RWPE2 (cell line): ENCODE measurements around the gene CDKN2AIPNL.

Experiments used
- ATAC-seq: fragments of 200-7000 bp; cut with Tn5 transposase; 3 replicates; pipeline ENCODE4 v1.9.1; 2021; ENCODE audit warnings: low read depth
- DNase-seq: peaks from one replicate; pipeline ENCODE4 v3.0.0-alpha.2; 2020; ENCODE audit warnings: low spot score
- H3K27ac ChIP-seq: fragments of 450-650 bp; 2 replicates; pipeline ENCODE4 v1.5.1; 2017; ENCODE audit warnings: mild to moderate bottlenecking; ENCODE audit not compliant: poor library complexity, severe bottlenecking
- H3K27me3 ChIP-seq: fragments of 250-450 bp; sonication (Bioruptor Pico); 2 replicates; pipeline ENCODE4 v1.5.1; 2021; ENCODE audit warnings: mild to moderate bottlenecking, moderate library complexity; ENCODE audit not compliant: insufficient read depth, poor library complexity, severe bottlenecking
- H3K36me3 ChIP-seq: fragments of 250-450 bp; sonication (Bioruptor Pico); 2 replicates; pipeline ENCODE4 v1.5.1; 2020; ENCODE audit warnings: low read depth, mild to moderate bottlenecking, moderate library complexity
- H3K4me1 ChIP-seq: fragments of 250-450 bp; sonication (Bioruptor Pico); 2 replicates; pipeline ENCODE4 v1.5.1; 2021; ENCODE audit warnings: mild to moderate bottlenecking, moderate library complexity; ENCODE audit not compliant: insufficient read depth, poor library complexity, severe bottlenecking
- H3K4me3 ChIP-seq: fragments of 250-450 bp; sonication (Bioruptor Pico); 2 replicates; pipeline ENCODE4 v1.5.1; 2021; ENCODE audit warnings: mild to moderate bottlenecking, moderate library complexity; ENCODE audit not compliant: severe bottlenecking
- H3K9me3 ChIP-seq: fragments of 250-450 bp; sonication (Bioruptor Pico); 2 replicates; pipeline ENCODE4 v1.5.1; 2021; ENCODE audit warnings: mild to moderate bottlenecking, moderate library complexity; ENCODE audit not compliant: severe bottlenecking
- TF ChIP-seq, protein P1 (sequence below): fragments of 450-650 bp; IDR thresholded peaks from one replicate; pipeline ENCODE4 v1.5.1; 2017; ENCODE audit warnings: mild to moderate bottlenecking, moderate library complexity; ENCODE audit not compliant: poor library complexity, severe bottlenecking

CDKN2AIPNL gene

DNA sequence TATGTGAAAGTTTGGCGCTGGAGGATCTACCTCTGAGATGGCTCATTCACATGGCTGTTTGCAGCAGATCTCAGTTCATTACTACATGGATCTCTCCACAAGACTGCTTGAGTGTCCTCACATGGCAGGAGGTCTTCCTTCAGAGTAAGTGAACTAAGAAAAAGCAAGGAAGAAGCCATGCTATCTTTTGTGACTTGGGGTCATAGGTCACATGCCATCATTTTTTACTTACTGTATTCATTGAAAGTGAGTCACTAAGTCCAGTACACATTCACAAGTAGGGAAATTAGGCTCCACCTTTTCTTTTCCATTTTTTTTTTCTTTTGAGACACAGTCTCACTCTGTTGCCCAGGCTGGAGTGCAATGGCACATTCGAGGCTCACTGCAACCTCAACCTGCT, 8.7 kb upstream of the CDKN2AIPNL start:
- no peak overlapping the region for H3K27ac ChIP-seq
- DNase-seq (no peak), ATAC-seq (peak; percentile 48; the same call in 2 of the 3 replicates)
- H3K27me3 ChIP-seq, result no peaks in the 10 kb centered on the region
- TF ChIP-seq, protein P1, sequence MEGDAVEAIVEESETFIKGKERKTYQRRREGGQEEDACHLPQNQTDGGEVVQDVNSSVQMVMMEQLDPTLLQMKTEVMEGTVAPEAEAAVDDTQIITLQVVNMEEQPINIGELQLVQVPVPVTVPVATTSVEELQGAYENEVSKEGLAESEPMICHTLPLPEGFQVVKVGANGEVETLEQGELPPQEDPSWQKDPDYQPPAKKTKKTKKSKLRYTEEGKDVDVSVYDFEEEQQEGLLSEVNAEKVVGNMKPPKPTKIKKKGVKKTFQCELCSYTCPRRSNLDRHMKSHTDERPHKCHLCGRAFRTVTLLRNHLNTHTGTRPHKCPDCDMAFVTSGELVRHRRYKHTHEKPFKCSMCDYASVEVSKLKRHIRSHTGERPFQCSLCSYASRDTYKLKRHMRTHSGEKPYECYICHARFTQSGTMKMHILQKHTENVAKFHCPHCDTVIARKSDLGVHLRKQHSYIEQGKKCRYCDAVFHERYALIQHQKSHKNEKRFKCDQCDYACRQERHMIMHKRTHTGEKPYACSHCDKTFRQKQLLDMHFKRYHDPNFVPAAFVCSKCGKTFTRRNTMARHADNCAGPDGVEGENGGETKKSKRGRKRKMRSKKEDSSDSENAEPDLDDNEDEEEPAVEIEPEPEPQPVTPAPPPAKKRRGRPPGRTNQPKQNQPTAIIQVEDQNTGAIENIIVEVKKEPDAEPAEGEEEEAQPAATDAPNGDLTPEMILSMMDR, result no peak
- H3K9me3 ChIP-seq, result peaks cover 3% of the 10 kb centered on the region
- H3K36me3 ChIP-seq, result no peaks in the 10 kb centered on the region
- no peak overlapping the region for H3K4me3 ChIP-seq
- H3K4me1 ChIP-seq, result no peaks in the 10 kb centered on the region

DNA sequence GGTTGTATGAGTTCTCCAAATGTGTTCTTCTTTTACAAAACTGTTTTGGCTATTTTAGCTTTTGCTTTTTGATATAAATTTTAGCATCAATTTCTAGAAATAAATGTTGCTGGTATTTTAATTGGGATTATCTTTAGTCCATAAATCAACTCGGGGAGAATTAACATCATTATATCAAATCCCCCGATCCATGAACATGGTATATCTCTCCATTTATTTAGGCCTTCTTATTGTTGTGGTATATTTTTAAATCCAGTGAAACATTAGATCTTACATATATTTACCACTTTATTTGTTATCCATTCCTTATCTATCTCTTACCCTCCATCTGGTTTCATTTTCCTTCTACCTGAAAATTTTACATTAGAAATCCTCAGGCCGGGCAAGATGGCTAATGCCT, 7.3 kb upstream of the CDKN2AIPNL start:
- no peak overlapping the region for H3K4me3 ChIP-seq
- DNase-seq (no peak), ATAC-seq (no peak)
- TF ChIP-seq, protein P1, result no peak
- H3K4me1 ChIP-seq, result no peaks in the 10 kb centered on the region
- H3K27me3 ChIP-seq, result no peaks in the 10 kb centered on the region
- H3K9me3 ChIP-seq, result peaks cover 3% of the 10 kb centered on the region
- H3K36me3 ChIP-seq, result no peaks in the 10 kb centered on the region
- no peak overlapping the region for H3K27ac ChIP-seq

DNA sequence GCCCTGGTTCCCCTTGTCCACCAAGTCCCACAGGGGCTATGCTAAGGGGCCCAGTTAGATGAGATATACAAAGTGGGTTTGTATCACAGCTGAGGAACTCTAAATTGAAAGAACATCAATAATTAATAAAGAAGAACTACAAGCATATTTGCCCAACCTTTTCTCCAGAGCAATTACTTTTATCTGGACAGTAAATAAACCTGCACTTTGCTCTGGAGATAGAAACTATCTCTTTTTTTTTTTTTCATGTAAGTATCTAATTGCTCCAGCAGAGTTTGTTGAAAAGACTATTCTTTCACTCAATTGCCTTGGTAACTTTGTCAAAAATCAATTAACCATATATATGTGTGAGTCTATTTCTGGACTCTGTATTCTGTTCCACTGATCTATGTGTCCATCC, 6.0 kb upstream of the CDKN2AIPNL start:
- peaks cover 3% of the 10 kb centered on the region for H3K9me3 ChIP-seq
- DNase-seq (no peak), ATAC-seq (no peak)
- H3K4me1 ChIP-seq, result peaks cover 5% of the 10 kb centered on the region
- no peaks in the 10 kb centered on the region for H3K27me3 ChIP-seq
- H3K27ac ChIP-seq, result no peak overlapping the region
- TF ChIP-seq, protein P1, result no peak
- H3K4me3 ChIP-seq, result no peak overlapping the region
- H3K36me3 ChIP-seq, result no peaks in the 10 kb centered on the region

DNA sequence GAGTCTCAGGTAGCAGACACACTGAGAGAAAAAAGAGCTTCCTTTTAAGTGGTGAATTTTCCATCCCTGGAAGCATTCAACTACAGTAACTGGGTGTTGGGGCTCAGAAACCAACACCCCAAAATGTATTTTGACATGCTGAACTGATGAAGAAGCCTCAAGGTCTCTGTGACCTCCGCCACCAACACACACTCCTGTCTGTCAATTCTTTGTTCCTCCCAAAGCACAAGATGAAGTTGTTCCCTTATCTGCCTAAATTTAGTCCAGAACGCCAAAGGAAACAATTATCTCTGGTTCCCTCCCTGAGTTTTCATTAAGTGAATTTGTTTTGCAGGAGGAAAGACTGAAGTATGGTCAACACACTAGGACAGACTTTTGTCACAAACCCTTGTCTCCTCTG, 1.4 kb upstream of the CDKN2AIPNL start:
- no peak for ATAC-seq
- Histone ChIP-seq H3K27me3 (no peaks in the 10 kb centered on the region), H3K4me1 (peaks cover 31% of the 10 kb centered on the region), H3K27ac (peak overlapping the region; percentile 77), H3K9me3 (no peaks in the 10 kb centered on the region), H3K4me3 (no peak overlapping the region), H3K36me3 (peaks cover 28% of the 10 kb centered on the region)
- TF ChIP-seq, protein P1, result no peak
- DNase-seq, result no peak

DNA sequence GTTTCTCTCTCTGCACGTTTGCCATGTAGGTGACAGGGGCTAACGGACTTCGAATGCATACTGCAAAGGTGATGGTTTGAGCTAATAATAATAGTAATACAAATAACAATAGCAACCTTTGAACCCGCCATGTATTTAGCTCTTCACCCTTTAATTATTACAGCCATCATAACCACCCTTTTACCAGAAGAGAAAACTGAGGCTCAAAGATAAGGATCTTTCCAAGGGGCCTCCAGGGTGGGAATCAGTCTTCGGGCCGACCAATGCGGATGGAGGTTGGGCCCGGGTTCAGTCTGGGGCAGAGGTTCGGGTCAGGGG, 494 bp downstream of the CDKN2AIPNL start:
- no peaks in the 10 kb centered on the region for H3K9me3 ChIP-seq
- H3K27ac ChIP-seq, result peak overlapping the region; percentile 77
- no peaks in the 10 kb centered on the region for H3K27me3 ChIP-seq
- H3K4me3 ChIP-seq, result peak overlapping the region; percentile 67
- peaks cover 31% of the 10 kb centered on the region for H3K4me1 ChIP-seq
- H3K36me3 ChIP-seq, result peaks cover 40% of the 10 kb centered on the region
- DNase-seq, result no peak
- TF ChIP-seq, protein P1, result no peak
- ATAC-seq, result no peak
